CD14-positive monocyte (primary cell): ENCODE measurements around the gene MRPL4. TPM values are rescaled to one million over a fixed set of nuclear protein-coding genes. Genes with fewer than 3 reads are reported as not detected.

Experiments used
- DNase-seq, 3 donors: peaks; one replicate each; pipeline ENCODE4 v3.0.0-alpha.2; 2011 to 2022
- H2AFZ ChIP-seq: 2 replicates; pipeline ENCODE4 v1.6.0; 2012; ENCODE audit warnings: mild to moderate bottlenecking, low read depth, low read length, inconsistent platforms; ENCODE audit not compliant: insufficient read depth, poor library complexity, severe bottlenecking
- H3K27ac ChIP-seq, 2 donors: 1 replicate in 1 of 2; 2 replicates in 1 of 2; pipeline ENCODE4 v1.5.1; 2012 to 2013; ENCODE audit warnings: low read length in 2 of 2, control low read depth in 1 of 2, inconsistent platforms in 1 of 2, low read depth in 1 of 2, mild to moderate bottlenecking in 1 of 2
- H3K27me3 ChIP-seq, 2 donors: one replicate each; pipeline versions ENCODE4 v1.6.0 to v1.6.1; 2011 to 2013; ENCODE audit warnings: low read length in 2 of 2; ENCODE audit not compliant: control insufficient read depth in 2 of 2, insufficient read depth in 2 of 2
- H3K36me3 ChIP-seq, 2 donors: replicated peaks in 1 of 2; 1 replicate in 1 of 2; 2 replicates in 1 of 2; pipeline versions ENCODE4 v1.5.1 to v1.6.1; 2012 to 2013; ENCODE audit warnings: low read length in 2 of 2, control low read depth in 1 of 2, inconsistent platforms in 1 of 2, mild to moderate bottlenecking in 1 of 2; ENCODE audit not compliant: insufficient read depth in 2 of 2, control insufficient read depth in 1 of 2
- H3K4me1 ChIP-seq, 2 donors: 1 replicate in 1 of 2; 2 replicates in 1 of 2; pipeline versions ENCODE4 v1.5.1 to v1.6.1; 2012 to 2013; ENCODE audit warnings: low read length in 2 of 2, control low read depth in 1 of 2, inconsistent platforms in 1 of 2, mild to moderate bottlenecking in 1 of 2, moderate library complexity in 1 of 2; ENCODE audit not compliant: insufficient read depth in 2 of 2, control insufficient read depth in 1 of 2
- H3K4me2 ChIP-seq: replicated peaks from 2 replicates; pipeline ENCODE3; 2012; ENCODE audit warnings: low read length, moderate library complexity, mild to moderate bottlenecking; ENCODE audit not compliant: poor library complexity, severe bottlenecking; ENCODE audit errors: extremely low read depth
- H3K4me3 ChIP-seq, 3 experiments: fragments of 200-600 bp in 1 of 3; sonication (generic) in 1 of 3; replicated peaks in 1 of 3; 1 replicate in 2 of 3; 2 replicates in 1 of 3; pipeline ENCODE4 v1.5.1; 2011 to 2013; ENCODE audit warnings: low read length in 3 of 3, mild to moderate bottlenecking in 3 of 3, control low read depth in 2 of 3, low read depth in 2 of 3, inconsistent platforms in 1 of 3, moderate library complexity in 1 of 3
- H3K79me2 ChIP-seq: 2 replicates; pipeline ENCODE4 v1.6.0; 2012; ENCODE audit warnings: mild to moderate bottlenecking, control low read depth, inconsistent platforms, low read length, moderate library complexity; ENCODE audit not compliant: insufficient read depth
- H3K9ac ChIP-seq: 2 replicates; pipeline ENCODE4 v1.6.0; 2017; ENCODE audit warnings: low read length, mild to moderate bottlenecking; ENCODE audit not compliant: insufficient read depth, poor library complexity, severe bottlenecking
- H3K9me3 ChIP-seq, 2 donors: replicated peaks in 1 of 2; 1 replicate in 1 of 2; 2 replicates in 1 of 2; pipeline versions ENCODE4 v1.5.1 to v1.6.1; 2012 to 2013; ENCODE audit warnings: low read length in 2 of 2, control low read depth in 1 of 2; ENCODE audit not compliant: control insufficient read depth in 1 of 2, insufficient read depth in 1 of 2
- H4K20me1 ChIP-seq: 2 replicates; pipeline ENCODE4 v1.6.0; 2012; ENCODE audit warnings: mild to moderate bottlenecking, low read length, control low read depth, moderate library complexity; ENCODE audit not compliant: insufficient read depth
- H3K27ac Mint-ChIP-seq, 7 donors: one replicate each; pipeline ENCODE4 v1.8.0; 2020; ENCODE audit warnings: mild to moderate bottlenecking in 7 of 7, mixed read lengths in 7 of 7, moderate library complexity in 6 of 7, inconsistent platforms in 2 of 7
- H3K27me3 Mint-ChIP-seq, 3 donors: one replicate each; pipeline ENCODE4 v1.8.0; 2021 to 2022; ENCODE audit warnings: low read depth in 3 of 3, mild to moderate bottlenecking in 3 of 3, mixed read lengths in 3 of 3, moderate library complexity in 3 of 3, inconsistent platforms in 1 of 3
- H3K36me3 Mint-ChIP-seq, 2 donors: one replicate each; pipeline ENCODE4 v1.8.0; 2020; ENCODE audit warnings: mixed read lengths in 2 of 2, inconsistent platforms in 1 of 2, mild to moderate bottlenecking in 1 of 2
- H3K4me1 Mint-ChIP-seq: one replicate; pipeline ENCODE4 v1.8.0; 2020; ENCODE audit warnings: mild to moderate bottlenecking, mixed read lengths
- H3K4me3 Mint-ChIP-seq, 2 donors: one replicate each; pipeline ENCODE4 v1.8.0; 2020; ENCODE audit warnings: mild to moderate bottlenecking in 2 of 2, mixed read lengths in 2 of 2, moderate library complexity in 1 of 2
- H3K9me3 Mint-ChIP-seq, 7 donors: one replicate each; pipeline ENCODE4 v1.8.0; 2020 to 2022; ENCODE audit warnings: mixed read lengths in 7 of 7, mild to moderate bottlenecking in 6 of 7, moderate library complexity in 6 of 7, inconsistent platforms in 2 of 7
- CTCF ChIP-seq: fragments of 200-600 bp; IDR thresholded peaks from one replicate; pipeline ENCODE4 v1.8.0; 2022; ENCODE audit warnings: antibody characterized with exemption, mild to moderate bottlenecking
- WGBS: methylation state at CpG from one replicate; pipeline ENCODE4 v1.1.5; 2013; ENCODE audit warnings: missing lambda C conversion rate; ENCODE audit not compliant: insufficient coverage; 5-methylcytosine and 5-hydroxymethylcytosine counted together
- intact Hi-C, 2 donors: fragments of 100-400 bp; cut with micrococcal nuclease; formaldehyde crosslinking; loops; one replicate each; pipeline versions ENCODE4 v1.15.0 to v1.15.1; 2023
- polyA plus RNA-seq, 3 donors: library from polyadenylated mRNA; depleted of rRNA in 1 of 3; unstranded in 2 of 3; stranded (reverse) in 1 of 3; fragments of 300-500 nt in 2 of 3; fragments of >200 nt in 1 of 3; fragmentation: Illumina TruSeq in 2 of 3; gene quantifications; 1 replicate in 2 of 3; 2 replicates in 1 of 3; pipeline ENCODE4 v1.2.3, GENCODE V29; 2012 to 2021

Gene MRPL4
- polyA plus RNA-seq, 3 donors = 20.4 to 40.2 (median 22.7) TPM

- Histone ChIP-seq H3K27ac (no peak overlapping the region), H4K20me1 (no peaks in the 10 kb centered on the region), H3K9ac (no peak overlapping the region), H2AFZ (no peak overlapping the region), H3K27me3 (no peaks in the 10 kb centered on the region), H3K4me2 (no peak overlapping the region), H3K9me3 (peaks cover 4 to 7% of the 10 kb centered on the region in 2 donors), H3K4me1 (peaks cover 34% of the 10 kb centered on the region in 2 donors), H3K79me2 (no peaks in the 10 kb centered on the region), H3K4me3 (no peak overlapping the region), H3K36me3 (no peaks in the 10 kb centered on the region)
- TF ChIP-seq CTCF = no peak
- peaks cover 0 to 6% (median 6%) of the 10 kb centered on the region in 3 donors for H3K27me3 Mint-ChIP-seq
- H3K27ac Mint-ChIP-seq = no peak overlapping the region
- peaks cover 0 to 3% of the 10 kb centered on the region in 2 donors for H3K36me3 Mint-ChIP-seq
- WGBS = 100% methylated on average over 1 of the region's 1 CpG
- intact Hi-C loops = no loop called here
- H3K9me3 Mint-ChIP-seq = peaks cover 5 to 11% (median 8%) of the 10 kb centered on the region in 7 donors
- H3K4me1 Mint-ChIP-seq = peaks cover 33% of the 10 kb centered on the region
- no peak for DNase-seq
- no peak overlapping the region for H3K4me3 Mint-ChIP-seq
Observed at GRCh38 chr19:10207026-10207425, 45.0 kb upstream of the MRPL4 start.

- Histone ChIP-seq H3K4me1 (peaks cover 34% of the 10 kb centered on the region in 2 donors), H3K27ac (peak overlapping the region in 1 of 2 donors; percentile 67), H3K27me3 (no peaks in the 10 kb centered on the region), H2AFZ (no peak overlapping the region), H3K9ac (no peak overlapping the region), H3K79me2 (no peaks in the 10 kb centered on the region), H4K20me1 (no peaks in the 10 kb centered on the region), H3K36me3 (no peaks in the 10 kb centered on the region), H3K4me2 (no peak overlapping the region), H3K4me3 (no peak overlapping the region), H3K9me3 (peaks cover 4 to 7% of the 10 kb centered on the region in 2 donors)
- Mint-ChIP-seq H3K27ac (peak overlapping the region in 4 of 7 donors; percentile 30 to 56 (median 34)), H3K4me3 (no peak overlapping the region), H3K27me3 (peaks cover 0 to 6% (median 4%) of the 10 kb centered on the region in 3 donors), H3K4me1 (peaks cover 33% of the 10 kb centered on the region), H3K36me3 (peaks cover 0 to 3% of the 10 kb centered on the region in 2 donors), H3K9me3 (peaks cover 5 to 11% (median 8%) of the 10 kb centered on the region in 7 donors)
- no peak for TF ChIP-seq CTCF
- 19% methylated on average over 2 of the region's 4 CpGs for WGBS
- DNase-seq = peak; percentile 75 to 89 (median 83)
- intact Hi-C loops = no loop called here
Observed at GRCh38 chr19:10209315-10209714, 42.7 kb upstream of the MRPL4 start.
